ENCODE measurements around the gene CASP7.
"Not testable (repeated sequence)": the region's sequence is repeated elsewhere in the genome, so short reads cannot be mapped to it uniquely, and the experiment has no call there.

The CASP7 gene

GRCh38 chr10:113754768-113755167, 75.1 kb downstream of the CASP7 start:
- no peak for DNase-seq

DNA sequence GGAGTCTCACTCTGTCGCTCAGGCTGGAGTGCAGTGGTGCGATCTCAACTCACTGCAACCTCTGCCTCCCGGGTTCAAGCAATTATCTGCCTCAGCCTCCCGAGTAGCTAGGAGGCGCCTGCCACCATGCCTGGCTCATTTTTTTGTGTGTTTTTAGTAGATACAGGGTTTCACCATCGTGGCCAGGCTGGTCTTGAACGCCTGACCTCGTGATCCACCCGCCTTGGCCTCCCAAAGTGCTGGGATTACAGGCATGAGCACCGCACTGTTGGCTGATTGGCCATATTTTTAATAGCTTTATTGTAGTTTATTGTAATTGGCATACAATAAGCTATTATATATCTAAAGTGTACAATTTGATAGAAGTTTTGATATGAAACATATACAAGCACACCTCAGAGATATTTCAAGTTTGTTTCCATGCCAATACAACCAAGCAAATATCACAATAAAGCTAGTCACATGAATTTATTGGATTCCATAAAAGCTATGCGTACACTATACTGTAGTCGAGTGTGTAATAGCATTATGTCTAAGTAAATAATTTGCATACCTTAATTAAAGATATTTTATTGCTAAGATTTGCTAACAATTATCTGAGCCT, 77.3 kb downstream of the CASP7 start:
- DNase-seq, result no peak

- no peak for DNase-seq
Observed at GRCh38 chr10:113762083-113762482, 82.4 kb downstream of the CASP7 start.

DNA sequence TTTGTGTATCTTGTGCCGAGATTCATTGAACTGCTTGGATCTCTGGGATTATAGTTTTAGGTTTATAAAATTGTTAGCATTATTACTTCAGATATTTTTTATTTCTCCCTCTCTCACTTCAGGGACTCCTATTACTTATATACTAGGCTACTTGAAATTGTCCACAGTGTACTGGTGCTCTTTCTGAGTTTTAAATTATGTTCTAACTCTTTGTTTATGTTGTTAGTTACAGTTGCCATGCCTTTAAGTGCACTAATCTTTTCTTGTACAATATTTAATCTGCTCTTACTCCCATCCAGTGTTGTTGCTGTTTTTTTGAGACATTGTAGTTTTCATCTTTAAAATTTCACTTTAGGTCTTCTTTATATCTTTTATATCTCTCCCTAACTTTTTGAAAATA, 84.9 kb downstream of the CASP7 start:
- DNase-seq, result no peak

GRCh38 chr10:113765910-113766309, 86.2 kb downstream of the CASP7 start:
- DNase-seq, result no peak

GRCh38 chr10:113767222-113767621, 87.5 kb downstream of the CASP7 start:
- DNase-seq, result no peak

GRCh38 chr10:113770346-113770745, 90.6 kb downstream of the CASP7 start:
- no peak for DNase-seq

DNA sequence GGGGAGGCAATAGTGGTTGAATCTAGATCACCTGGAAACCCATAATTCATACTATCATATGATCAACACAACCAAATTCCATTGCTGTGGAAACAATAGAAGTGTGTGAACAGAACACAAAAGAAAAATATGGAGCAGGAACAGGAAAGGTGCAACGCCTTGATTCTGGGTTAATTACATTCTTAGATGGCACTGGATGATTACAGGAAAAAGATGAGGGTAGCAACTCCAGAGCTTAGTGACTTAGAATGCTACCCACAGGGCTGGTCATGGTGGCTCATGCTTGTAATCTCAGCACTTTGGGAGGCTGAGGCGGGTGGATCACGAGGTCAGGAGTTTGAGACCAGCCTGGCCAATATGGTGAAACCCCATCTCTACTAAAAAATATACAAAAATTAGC, 91.4 kb downstream of the CASP7 start:
- DNase-seq, result not testable (repeated sequence)

DNA sequence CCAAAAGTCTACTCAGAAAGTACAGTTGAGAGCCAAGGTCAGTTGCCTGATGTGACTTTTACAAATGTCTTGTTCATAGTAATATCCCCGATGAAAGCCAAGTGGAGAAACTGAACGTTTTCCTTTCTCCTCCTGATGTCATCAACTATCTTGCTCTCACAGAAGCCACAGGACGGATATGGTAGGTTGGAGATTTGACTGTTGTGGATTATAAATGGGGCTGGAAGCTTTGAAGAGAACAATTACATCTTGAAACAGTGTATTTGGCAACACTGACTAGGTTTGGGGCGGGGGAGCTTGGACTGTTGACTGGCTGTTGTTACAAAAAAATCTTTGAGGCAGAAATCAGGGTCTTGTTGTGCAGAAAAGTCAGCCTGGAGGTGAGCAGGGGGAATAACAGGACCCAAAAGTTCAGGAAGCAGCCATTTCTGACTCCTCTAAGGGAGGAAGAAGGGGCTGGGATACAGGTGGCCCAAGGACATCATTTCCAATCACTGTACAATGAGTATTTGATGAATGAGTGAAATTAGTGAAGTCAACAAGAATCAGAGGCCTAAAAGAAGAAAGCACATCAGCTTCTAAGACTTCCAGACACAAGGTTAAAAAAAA, 96.1 kb downstream of the CASP7 start:
- DNase-seq, result no peak

DNA sequence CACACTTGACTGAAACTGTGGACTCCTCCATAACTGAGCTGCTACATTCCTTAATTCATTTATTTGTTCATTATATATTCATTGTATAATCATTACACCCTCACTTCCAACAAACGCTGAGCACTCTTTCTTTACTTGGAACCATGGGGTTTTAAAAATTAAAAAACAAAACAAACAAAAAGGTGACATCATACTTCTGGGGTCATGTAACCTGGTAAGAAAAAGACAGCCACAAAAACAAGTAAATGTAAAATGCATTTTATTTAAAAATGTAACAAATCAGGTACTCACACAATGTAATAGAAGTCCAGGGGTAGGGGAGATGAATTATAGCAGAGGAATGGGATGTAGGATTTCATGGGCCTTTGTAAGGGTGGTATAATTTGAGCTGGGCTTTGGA, 96.8 kb downstream of the CASP7 start:
- DNase-seq, result no peak
